ENCODE data around the gene EYS.

Gene EYS

GRCh38 chr6:64591676-64592036, 1115.4 kb downstream of the EYS start:
- no peak for DNase-seq (ENCODE audit: low read depth)
- no peak overlapping the region for H3K4me3 ChIP-seq (ENCODE audit: low read depth, low read length)
- TF ChIP-seq POLR2A (IDR thresholded peaks at IDR 0.05; ENCODE audit: extremely low read depth, insufficient read length) (no peak), MAX (IDR thresholded peaks at IDR 0.05; ENCODE audit: low read depth, low read length) (no peak)

- TF ChIP-seq CTCF (IDR thresholded peaks at IDR 0.05; ENCODE audit: low read depth, low read length) (no peak), MYC (IDR thresholded peaks at IDR 0.05; ENCODE audit: low read depth, low read length) (no peak), POLR2A (IDR thresholded peaks at IDR 0.05; ENCODE audit: extremely low read depth, insufficient read length) (no peak), MAX (IDR thresholded peaks at IDR 0.05; ENCODE audit: low read depth, low read length) (no peak)
- DNase-seq (ENCODE audit: low read depth) = no peak
- no peak overlapping the region for H3K4me3 ChIP-seq (ENCODE audit: low read depth, low read length)
Observed at GRCh38 chr6:64590965-64591675, 1115.9 kb downstream of the EYS start.

GRCh38 chr6:64589961-64590360, 1117.1 kb downstream of the EYS start:
- DNase-seq (ENCODE audit: low read depth) = no peak
- no peak for TF ChIP-seq MAX (IDR thresholded peaks at IDR 0.05; ENCODE audit: low read depth, low read length)
- no peak for TF ChIP-seq MYC (IDR thresholded peaks at IDR 0.05; ENCODE audit: low read depth, low read length)
- TF ChIP-seq POLR2A (IDR thresholded peaks at IDR 0.05; ENCODE audit: extremely low read depth, insufficient read length) = no peak
- TF ChIP-seq CTCF (IDR thresholded peaks at IDR 0.05; ENCODE audit: low read depth, low read length) = no peak
- H3K4me3 ChIP-seq (ENCODE audit: low read depth, low read length) = no peak overlapping the region

- no peak for DNase-seq (ENCODE audit: low read depth)
- TF ChIP-seq MAX (IDR thresholded peaks at IDR 0.05; ENCODE audit: low read depth, low read length) (no peak), POLR2A (IDR thresholded peaks at IDR 0.05; ENCODE audit: extremely low read depth, insufficient read length) (no peak), CTCF (IDR thresholded peaks at IDR 0.05; ENCODE audit: low read depth, low read length) (no peak), MYC (IDR thresholded peaks at IDR 0.05; ENCODE audit: low read depth, low read length) (no peak)
- no peak overlapping the region for H3K4me3 ChIP-seq (ENCODE audit: low read depth, low read length)
Observed at GRCh38 chr6:64580346-64580745, 1126.7 kb downstream of the EYS start.

- TF ChIP-seq MAX (IDR thresholded peaks at IDR 0.05; ENCODE audit: low read depth, low read length) (no peak), POLR2A (IDR thresholded peaks at IDR 0.05; ENCODE audit: extremely low read depth, insufficient read length) (no peak), MYC (IDR thresholded peaks at IDR 0.05; ENCODE audit: low read depth, low read length) (no peak), CTCF (IDR thresholded peaks at IDR 0.05; ENCODE audit: low read depth, low read length) (no peak)
- H3K4me3 ChIP-seq (ENCODE audit: low read depth, low read length) = no peak overlapping the region
- DNase-seq (ENCODE audit: low read depth) = no peak
Observed at GRCh38 chr6:64553249-64553786, 1153.7 kb downstream of the EYS start.

GRCh38 chr6:64547594-64548268, 1159.3 kb downstream of the EYS start:
- H3K4me3 ChIP-seq (ENCODE audit: low read depth, low read length) = no peak overlapping the region
- TF ChIP-seq POLR2A (IDR thresholded peaks at IDR 0.05; ENCODE audit: extremely low read depth, insufficient read length) (no peak), MAX (IDR thresholded peaks at IDR 0.05; ENCODE audit: low read depth, low read length) (no peak), CTCF (IDR thresholded peaks at IDR 0.05; ENCODE audit: low read depth, low read length) (no peak), MYC (IDR thresholded peaks at IDR 0.05; ENCODE audit: low read depth, low read length) (no peak)

More at GRCh38 chr6:64547594-64548268, 1159.3 kb downstream of the EYS start:
- no peak for DNase-seq (ENCODE audit: low read depth)
